Fibroblast of skin of left quadriceps (primary cell): ENCODE results near the gene AMDHD1.
A peak's percentile ranks its signal among the peaks of the same experiment; 100 is the strongest.

ENCODE experiments used
- DNase-seq, 2 experiments: peaks; one replicate each; pipeline ENCODE4 v3.0.0-alpha.2; 2013; ENCODE audit warnings: low read depth in 2 of 2

The AMDHD1 gene

GRCh38 chr12:95943330-95943842 lies at the start of gene AMDHD1:
TSS of gene AMDHD1 (plus strand) at chr12:95943331. CDS start at chr12:95943399, 68 bp downstream.
- DNase-seq: no peak

- no peak for DNase-seq
Observed at GRCh38 chr12:95896846-95897245, 46.3 kb upstream of the AMDHD1 start.

DNA sequence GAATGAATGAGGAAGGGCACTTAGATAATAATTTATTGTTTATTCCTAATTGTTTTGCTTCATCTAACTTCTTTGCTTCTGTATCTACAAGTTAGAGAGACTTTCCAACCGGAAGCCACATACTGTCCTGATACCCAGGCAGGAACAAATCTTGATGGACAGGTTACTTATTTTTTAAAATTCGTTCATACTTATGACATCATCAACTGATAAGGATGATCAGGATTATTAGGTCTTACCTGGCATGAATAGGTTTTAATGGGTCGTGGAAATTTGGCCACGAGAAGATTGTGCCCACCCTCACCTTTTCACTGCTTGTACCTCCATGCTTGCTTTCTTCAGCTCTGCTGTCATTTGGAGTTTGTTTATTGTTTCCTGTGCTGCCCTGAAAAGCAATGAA lies 45.0 kb upstream of the AMDHD1 start:
- no peak for DNase-seq

- peak; percentile 21 to 22 for DNase-seq
Observed at GRCh38 chr12:95908573-95908972, 34.6 kb upstream of the AMDHD1 start.

DNA sequence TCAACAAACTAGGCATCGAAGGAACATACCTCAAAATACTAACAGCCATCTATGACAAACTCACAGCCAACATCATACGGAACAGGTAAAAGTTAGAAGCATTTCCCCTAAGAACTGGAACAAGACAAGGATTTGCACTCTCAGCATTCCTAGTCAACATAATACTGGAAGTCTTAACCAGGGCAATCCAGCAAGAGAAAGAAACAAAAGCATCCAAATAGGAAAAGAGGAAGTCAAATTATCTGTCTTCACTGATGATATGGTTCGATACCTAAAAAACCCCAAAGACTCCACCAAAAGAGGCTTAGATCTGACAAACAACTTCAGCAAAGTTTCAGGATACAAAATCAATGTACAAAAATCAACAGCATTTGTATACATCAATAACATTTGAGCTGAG lies 33.3 kb upstream of the AMDHD1 start:
- DNase-seq: no peak

DNA sequence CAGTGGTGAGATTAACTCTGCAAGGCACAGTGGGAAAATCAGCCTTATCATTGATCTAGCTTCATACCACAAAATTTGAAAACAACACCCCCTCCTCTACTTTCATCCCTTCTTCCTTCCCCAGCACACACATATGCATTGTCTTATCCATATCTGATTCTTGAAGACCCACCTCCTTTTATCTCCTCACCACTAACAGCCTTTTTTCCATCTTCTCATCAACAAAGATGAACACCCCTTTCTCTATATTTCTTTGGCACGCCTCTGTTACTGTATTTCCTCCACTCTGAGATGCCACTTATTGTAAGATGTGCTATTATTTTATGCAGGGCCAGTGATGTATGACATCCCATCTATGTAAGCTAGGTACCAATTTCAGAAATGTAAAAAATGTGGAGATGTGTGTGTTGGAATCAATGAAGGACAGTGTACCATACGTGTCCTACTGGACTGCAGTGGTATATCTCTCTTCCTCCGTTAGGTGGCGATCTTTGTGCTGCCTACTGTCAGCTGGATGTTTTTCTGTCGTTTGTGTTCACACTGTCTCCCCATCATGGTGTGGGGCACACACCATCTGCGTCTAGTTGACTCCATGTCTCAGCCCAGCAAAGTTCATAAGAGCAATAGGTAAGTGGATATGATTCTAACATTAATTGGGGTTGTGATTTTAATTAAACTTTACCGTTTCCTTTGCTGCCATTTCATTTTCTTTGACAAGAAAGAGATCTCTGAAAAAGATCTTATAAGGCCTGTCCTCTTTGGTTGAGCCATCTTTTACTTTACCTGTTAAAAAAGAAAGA lies 24.7 kb upstream of the AMDHD1 start:
- peak in 1 of 2 experiments; percentile 15 for DNase-seq

- DNase-seq: no peak
Observed at GRCh38 chr12:95919110-95919509, 24.0 kb upstream of the AMDHD1 start.

GRCh38 chr12:95922231-95922630 lies 20.9 kb upstream of the AMDHD1 start:
- peak in 1 of 2 experiments; percentile 12 for DNase-seq

GRCh38 chr12:95940514-95940913 lies 2.6 kb upstream of the AMDHD1 start:
- DNase-seq: no peak

DNA sequence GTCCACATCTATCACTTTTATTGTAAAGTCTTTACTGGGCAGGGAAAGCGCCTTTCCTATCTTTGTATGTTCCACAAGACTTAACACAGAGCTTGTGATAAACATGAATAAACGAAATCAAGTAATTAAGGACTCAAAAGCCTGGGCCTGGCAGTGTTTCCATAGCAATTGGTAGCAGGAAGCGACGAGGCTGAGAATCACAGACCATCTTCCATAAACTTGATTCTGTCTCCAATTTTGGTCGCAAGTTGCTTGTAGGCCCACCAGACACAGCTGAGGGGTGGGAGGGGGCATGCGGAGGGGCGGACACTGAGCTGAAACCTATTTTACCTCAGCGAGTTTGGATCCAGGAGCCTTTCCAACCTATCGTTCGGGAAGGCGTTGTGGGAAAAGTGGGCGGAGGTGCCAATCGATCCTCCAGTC lies 1.0 kb upstream of the AMDHD1 start:
- no peak for DNase-seq

- peak in 1 of 2 experiments; percentile 13 for DNase-seq
Observed at GRCh38 chr12:95942524-95943329, 404 bp upstream of the AMDHD1 start, which contains the start of gene CCDC38. TSS of gene CCDC38 (minus strand) at chr12:95942614. CDS start at chr12:95936509, 6,105 bp downstream.

DNA sequence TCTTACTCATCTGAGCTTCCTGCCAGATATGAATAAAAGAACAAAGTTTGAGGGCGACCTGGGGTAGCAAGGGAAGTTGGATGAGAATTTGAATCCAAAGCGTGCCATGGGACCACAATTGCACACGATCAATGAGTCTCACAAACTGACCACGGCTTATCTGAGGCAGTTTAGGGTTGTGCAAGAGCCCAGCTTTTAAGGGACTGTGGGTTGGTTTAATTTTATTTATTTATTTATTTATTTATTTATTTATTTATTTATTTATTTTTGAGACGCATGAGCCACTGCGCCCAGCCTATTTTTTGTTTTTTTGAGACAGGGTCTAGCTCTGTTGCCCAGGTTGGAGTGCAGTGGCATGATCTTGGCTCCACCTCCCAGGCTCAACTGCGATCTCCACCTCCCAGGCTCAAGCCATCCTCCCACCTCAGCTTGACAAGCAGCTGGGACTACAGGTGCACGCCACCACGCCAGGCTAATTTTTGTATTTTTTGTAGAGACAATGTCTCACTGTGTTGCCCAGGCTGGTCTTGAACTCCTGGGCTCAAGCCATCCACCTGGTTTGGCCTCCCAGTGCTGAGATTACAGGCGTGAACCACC lies 1.1 kb downstream of the AMDHD1 start:
- no peak for DNase-seq

DNA sequence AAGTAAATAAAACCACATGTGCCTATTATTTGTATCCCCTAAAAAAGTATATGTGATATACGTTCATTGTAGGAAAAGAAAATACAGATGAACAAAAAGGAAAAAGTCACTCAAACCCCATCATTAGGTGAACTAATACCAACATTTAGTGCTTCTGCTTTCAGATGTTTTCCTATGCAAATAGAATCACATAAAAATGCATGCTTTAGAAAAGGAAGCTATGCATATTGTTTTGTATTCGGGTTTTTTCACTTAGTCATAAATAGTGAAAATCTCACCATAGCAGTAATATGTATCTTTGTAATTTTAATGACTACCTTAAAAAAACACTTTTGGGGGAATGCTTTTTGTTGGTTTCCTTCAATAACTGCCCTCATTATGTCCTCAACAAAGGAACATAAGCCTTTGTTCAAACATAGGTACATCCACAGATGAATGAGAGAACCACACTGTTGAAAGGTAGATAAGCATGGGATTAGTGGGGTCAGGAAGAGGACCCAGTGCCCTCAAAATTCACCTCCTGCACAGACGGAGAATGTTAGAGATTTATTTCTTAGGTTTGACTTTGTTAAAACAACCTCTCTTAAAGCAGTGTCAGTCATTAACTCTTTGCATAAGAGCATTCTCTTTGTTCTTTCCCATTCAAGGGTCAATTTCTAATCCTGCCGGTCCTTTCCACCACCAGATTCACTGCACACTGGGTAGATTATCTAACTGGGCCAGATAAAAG lies 6.5 kb downstream of the AMDHD1 start:
- no peak for DNase-seq

DNA sequence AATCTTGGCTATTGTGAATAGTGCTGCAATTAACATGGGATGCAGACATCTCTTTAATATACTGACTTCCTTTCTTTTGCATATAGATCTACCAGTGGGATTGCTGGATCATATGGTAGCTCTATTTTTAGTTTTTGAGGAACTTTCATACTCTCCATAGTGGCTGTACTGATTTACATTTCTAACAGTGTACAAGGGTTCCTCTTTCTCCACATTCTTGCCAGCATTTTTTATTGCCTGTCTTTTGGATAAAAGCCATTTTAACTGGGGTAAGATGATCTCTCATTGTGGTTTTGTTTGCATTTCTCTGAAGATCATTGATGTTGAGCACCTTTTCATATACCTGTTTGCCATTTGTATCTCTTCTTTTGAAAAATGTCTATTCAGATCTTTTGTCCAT lies 8.4 kb downstream of the AMDHD1 start:
- DNase-seq: no peak

DNA sequence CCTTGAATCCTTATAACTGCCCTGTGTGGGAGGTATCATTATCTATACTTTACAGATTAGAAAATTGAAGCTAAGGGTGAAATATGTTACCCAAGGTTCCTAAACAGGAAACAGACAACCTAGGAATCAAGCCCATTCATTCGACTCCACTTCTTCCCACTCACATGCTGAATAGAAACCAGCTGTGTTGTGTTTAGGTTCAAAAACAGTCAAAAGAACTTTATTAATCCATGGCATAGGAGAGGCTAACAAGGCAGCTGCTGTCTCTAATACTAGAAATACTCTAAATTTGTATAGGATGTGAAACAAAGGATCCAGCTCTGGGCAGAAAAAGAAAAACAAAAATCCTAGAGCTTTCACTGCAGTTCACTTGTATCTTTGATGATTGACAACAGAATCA lies 9.9 kb downstream of the AMDHD1 start:
- DNase-seq: no peak

- no peak for DNase-seq
Observed at GRCh38 chr12:95955549-95956159, 12.5 kb downstream of the AMDHD1 start.

DNA sequence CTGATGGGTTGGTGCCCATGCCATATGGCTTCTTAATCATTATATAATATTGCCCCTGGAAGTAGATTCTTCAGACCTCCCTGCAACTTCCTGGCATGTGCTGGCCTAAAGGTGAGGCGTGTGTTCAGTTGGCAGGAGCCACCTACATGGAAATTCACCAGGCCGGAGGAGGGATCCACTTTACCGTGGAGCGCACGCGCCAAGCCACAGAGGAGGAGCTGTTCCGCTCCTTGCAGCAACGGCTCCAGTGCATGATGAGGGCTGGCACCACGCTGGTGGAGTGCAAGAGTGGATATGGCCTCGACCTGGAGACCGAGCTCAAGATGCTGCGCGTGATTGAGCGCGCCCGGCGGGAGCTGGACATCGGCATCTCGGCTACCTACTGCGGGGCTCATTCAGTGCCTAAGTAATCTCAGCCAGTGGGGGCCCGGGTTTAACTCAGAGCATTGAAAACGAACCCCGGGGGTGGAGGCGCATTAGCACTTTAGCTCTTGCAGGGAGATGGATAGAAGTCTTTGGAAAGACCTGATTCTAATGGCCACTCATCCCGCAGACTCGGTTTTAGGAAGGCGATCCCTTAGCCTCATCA lies 13.5 kb downstream of the AMDHD1 start:
- DNase-seq: no peak

- DNase-seq: no peak
Observed at GRCh38 chr12:95959107-95959506, 16.0 kb downstream of the AMDHD1 start.

DNA sequence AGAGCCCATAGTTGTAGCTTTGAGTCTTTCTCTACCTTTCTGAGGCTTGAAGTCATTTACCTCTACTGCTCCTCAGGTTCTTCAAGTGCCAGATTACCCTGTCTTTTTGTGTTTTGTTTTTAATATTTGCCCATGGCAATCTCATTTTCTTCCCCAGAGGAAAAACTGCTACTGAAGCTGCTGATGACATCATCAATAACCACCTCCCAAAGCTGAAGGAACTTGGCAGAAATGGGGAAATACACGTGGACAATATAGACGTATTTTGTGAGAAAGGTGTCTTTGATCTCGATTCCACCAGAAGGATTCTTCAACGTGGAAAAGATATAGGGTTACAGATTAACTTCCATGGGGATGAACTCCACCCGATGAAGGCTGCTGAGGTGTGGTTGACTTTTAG lies 17.1 kb downstream of the AMDHD1 start:
- no peak for DNase-seq

DNA sequence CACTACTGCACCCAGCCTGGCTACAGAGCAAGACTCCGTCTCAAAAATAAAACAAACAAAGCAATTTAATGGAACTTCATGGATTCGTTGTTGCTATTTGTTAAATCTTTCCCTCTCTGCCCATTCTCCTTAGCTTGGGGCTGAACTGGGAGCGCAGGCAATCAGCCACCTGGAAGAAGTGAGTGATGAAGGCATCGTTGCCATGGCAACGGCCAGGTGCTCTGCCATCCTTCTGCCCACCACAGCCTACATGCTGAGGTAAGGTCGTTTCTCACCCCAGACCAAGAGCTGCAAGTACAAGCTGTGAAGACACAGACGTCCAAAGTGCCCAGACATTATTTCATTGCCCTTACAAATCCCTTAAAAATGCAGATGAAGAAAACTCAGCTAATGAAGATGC lies 19.1 kb downstream of the AMDHD1 start:
- no peak for DNase-seq

GRCh38 chr12:95963096-95963495 lies 20.0 kb downstream of the AMDHD1 start:
- no peak for DNase-seq
